Measurements from ENCODE around the gene S100PBP.

DNA sequence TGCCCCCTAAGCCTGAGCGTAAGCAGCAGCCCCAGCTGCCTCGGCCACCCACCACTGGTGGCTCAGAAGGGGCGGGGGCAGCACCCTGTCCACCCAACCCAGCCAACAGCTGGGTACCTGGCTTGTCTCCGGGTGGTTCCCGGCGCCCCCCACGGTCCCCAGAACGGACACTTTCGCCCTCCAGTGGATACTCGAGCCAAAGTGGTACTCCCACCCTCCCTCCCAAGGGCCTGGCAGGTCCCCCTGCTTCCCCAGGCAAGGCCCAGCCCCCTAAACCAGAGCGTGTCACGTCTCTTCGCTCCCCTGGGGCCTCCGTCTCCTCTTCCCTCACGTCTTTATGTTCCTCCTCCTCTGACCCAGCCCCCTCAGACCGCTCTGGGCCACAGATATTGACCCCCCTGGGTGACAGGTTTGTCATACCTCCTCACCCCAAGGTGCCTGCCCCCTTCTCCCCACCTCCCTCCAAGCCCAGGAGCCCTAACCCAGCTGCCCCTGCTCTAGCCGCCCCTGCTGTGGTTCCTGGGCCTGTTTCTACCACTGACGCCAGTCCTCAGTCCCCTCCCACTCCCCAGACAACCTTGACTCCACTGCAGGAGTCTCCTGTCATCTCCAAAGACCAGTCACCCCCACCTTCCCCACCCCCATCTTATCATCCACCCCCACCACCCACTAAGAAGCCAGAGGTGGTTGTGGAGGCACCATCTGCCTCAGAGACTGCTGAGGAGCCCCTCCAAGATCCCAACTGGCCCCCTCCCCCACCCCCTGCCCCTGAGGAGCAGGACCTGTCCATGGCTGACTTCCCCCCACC lies 46.5 kb upstream of the S100PBP start:
- TF ChIP-seq POLR2A (IDR thresholded peaks at IDR 0.05) (no peak), CTCF (IDR thresholded peaks at IDR 0.05) (no peak)
